Fibroblast of mammary gland (primary cell): Measurements from ENCODE around the gene GNG7.
A peak's percentile ranks its signal among the peaks of the same experiment; 100 is the strongest.

Experiments used
- DNase-seq: peaks from one replicate; pipeline ENCODE4 v3.0.0-alpha.2; 2010; ENCODE audit warnings: low read depth
- H3K4me3 ChIP-seq: 2 replicates; pipeline ENCODE4 v1.5.1; 2011; ENCODE audit warnings: low read depth, mild to moderate bottlenecking, low read length, moderate library complexity; ENCODE audit not compliant: control insufficient read depth
- TF ChIP-seq, protein P1 (sequence below): conservative IDR thresholded peaks from 2 replicates; pipeline ENCODE4 v1.5.1; 2011; ENCODE audit warnings: low read depth, low read length, inconsistent platforms; ENCODE audit not compliant: control insufficient read depth, insufficient read depth

GNG7 gene

DNA sequence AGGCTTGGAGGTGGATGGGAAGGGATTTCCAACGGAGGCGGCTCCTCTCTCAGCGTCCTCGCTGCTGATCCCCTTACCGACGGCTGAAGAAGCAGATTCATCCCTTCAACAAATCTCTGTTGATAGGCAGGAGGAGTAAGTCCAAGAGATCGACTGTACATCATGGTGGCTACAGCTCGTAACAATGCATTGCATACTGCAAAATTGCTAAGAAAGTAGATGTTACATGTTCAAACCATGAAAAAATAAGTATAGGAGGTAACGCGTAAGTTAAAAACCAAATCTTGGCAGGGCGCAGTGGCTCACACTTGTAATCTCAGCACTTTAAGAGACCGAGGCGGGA lies 37.8 kb upstream of the GNG7 start:
- TF ChIP-seq, protein P1, sequence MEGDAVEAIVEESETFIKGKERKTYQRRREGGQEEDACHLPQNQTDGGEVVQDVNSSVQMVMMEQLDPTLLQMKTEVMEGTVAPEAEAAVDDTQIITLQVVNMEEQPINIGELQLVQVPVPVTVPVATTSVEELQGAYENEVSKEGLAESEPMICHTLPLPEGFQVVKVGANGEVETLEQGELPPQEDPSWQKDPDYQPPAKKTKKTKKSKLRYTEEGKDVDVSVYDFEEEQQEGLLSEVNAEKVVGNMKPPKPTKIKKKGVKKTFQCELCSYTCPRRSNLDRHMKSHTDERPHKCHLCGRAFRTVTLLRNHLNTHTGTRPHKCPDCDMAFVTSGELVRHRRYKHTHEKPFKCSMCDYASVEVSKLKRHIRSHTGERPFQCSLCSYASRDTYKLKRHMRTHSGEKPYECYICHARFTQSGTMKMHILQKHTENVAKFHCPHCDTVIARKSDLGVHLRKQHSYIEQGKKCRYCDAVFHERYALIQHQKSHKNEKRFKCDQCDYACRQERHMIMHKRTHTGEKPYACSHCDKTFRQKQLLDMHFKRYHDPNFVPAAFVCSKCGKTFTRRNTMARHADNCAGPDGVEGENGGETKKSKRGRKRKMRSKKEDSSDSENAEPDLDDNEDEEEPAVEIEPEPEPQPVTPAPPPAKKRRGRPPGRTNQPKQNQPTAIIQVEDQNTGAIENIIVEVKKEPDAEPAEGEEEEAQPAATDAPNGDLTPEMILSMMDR = no peak
- H3K4me3 ChIP-seq = no peak overlapping the region

DNA sequence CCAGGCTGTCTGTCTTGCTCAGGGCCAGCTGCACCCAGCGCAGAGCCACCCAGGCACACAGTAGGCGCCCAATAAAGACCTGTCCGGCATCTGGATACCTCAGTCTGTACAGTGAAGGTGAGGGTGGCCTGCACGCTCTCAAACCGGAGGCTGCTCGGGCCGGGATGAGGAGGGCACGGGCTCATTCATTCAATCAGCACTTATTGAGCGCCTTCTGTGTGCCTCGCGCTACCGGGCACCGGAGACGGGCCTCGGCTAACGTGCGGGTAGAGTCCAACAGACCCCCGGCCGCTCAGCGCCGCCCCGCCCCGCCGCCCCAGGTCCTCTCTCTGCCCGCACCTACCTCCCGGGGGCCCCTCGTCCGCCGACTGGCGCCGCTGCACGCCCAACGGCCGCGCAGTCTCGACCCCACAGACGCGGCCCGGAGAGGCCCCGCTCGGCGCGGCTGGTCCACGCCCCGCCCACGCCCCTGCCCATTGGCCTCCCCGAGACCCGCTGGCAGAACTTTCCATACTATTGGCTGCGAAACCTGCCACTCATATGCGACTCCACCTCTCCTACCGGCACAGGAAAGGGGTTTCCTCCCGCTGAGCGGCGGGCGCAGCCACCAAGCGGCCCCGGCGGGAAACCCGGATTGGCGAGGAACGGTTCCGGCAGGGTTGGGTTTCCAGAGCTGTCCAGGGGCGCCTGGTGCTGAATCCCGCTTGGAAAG lies 37.3 kb upstream of the GNG7 start, which contains the start of gene SLC39A3:
SLC39A3 (minus strand) TSS at position 416 of the 712 bp plus-strand sequence. CDS start 2,760 bp downstream, outside the sequence.
- peak; percentile 98 for DNase-seq
- peak within 1 kb of the TSS; percentile 86 for H3K4me3 ChIP-seq
- TF ChIP-seq, protein P1 = no peak

More for the DNA sequence above, 37.8 kb upstream of the GNG7 start:
- DNase-seq = no peak

DNA sequence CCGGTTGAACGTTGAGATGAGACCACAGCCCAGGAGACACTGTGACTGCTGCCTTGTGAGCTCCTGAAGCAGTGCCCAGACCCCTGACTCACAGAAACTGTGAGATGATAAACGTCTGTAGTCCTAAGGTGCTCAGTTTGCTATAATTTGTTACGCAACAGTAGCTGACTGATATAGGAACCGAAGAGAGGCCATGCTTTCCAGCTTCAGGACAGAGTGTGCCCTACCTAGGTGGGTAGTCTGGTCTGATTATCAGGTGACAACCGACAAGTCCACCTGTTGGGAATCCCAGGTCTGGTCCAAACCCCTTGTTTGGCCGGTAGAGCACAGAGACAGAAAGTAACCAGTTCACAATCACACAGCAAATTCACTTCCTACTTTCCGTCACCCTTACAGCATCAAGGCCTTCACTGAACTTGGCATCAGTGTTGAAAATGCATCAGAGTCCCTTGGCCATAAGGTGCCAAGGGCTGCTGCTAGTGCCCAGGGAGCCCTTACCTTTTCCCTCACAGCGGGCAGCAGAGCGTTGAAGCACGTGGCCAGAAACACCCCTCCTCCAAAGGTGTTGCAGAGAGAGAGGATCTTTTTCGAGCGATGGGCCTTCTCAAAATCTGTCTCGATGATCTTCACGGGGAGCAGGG lies 34.2 kb upstream of the GNG7 start:
- TF ChIP-seq, protein P1 = no peak
- DNase-seq = no peak
- H3K4me3 ChIP-seq = no peak overlapping the region

DNA sequence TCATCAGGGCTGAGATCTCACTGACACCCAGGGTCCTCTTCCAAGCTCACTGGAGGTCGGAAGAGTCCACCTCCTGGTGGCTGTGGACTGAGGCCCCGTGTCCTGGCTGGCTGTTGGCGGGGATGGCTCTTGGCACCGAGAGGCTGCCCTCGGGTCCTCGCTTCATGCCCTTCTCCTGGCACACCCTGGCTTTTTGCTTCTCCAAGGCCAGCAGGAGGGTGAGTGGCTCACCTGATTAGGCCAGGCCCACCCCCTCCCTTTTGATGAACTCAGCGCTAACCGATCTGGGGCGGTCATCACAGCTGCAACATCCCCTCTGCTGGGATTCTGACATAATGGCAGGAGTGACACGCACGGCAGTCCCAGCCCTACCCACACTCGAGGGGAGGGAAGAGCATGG lies 32.9 kb upstream of the GNG7 start:
- no peak for DNase-seq
- TF ChIP-seq, protein P1 = no peak
- no peak overlapping the region for H3K4me3 ChIP-seq

DNA sequence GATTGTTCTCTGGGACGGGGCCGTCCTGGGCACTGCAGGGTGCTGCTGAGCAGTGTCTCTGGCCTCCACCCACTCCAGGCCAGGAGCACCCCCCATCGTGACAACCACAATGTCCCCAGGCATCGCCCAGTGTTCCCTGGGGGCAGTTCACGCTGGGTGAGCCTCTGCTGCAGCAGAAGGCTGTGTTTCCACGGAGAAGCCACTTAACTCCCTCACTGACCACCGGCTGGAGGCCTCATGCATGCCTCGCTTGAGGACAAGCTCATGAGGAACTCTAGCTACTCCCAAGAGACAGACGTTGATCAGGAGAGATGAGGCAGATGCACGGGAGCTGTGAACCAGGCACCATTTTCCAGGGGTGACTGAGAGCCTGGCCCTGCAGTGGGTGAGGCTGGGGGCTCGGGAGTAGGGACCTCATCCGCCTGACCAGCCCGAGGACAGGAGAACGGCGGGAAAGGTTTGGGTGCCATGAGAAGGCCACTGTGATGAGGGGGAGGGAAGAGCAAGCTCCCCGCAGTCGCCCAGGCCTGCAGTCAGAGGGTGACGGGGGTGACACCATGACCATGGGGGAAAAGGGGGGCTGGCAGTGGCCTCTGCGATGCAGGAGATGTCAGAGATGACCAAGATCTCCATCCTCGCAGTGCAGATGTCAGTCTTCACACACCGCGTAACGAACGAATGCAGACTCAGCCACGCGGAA lies 32.2 kb upstream of the GNG7 start:
- TF ChIP-seq, protein P1 = no peak
- DNase-seq = no peak
- H3K4me3 ChIP-seq = no peak overlapping the region

DNA sequence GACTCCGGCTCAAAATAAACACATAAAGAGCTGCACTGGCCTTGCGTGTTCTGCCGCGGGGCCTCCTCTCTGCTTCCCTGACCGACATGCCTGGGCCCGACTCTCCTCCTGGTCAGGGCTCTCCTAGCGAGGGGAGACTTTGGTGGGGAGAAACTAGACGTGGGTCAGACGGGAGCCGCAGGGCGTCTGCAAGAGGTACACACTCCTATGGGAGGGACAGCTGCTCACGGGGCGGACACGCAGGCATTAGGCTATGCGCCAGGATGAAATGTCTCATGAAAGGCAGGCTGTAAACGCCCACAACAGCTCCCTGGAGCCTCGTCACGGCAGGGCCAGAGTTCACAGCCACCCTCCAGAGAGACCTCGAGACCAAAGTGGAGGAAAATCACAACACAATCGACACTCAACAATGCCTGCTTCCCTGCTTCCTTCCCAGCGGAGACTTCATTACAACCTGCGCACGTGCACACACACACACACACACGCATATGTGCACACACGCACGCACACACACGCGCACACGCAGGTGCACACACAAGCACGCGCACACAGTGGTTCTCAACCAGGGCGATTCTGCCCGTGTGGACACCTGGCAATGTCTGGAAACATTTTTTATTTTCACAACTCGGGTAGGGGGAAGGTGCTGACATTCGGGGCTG lies 31.6 kb upstream of the GNG7 start:
- TF ChIP-seq, protein P1 = no peak
- peak; percentile 59 for DNase-seq
- H3K4me3 ChIP-seq = no peak overlapping the region
